Loucy (cell line): Measurements from ENCODE around the gene STAC.
"Not testable (repeated sequence)": the region's sequence is repeated elsewhere in the genome, so short reads cannot be mapped to it uniquely, and the experiment has no call there.

Experiments used
- H2AFZ ChIP-seq: fragments of 200-600 bp; sonication (generic); 2 replicates; pipeline ENCODE4 v1.6.0; 2016; ENCODE audit warnings: antibody characterized with exemption, mild to moderate bottlenecking, low read length, moderate library complexity
- H3F3A ChIP-seq: fragments of 200-600 bp; 2 replicates; pipeline ENCODE4 v1.6.0; 2016; ENCODE audit warnings: antibody characterized with exemption, low read depth, mild to moderate bottlenecking
- H3K27me3 ChIP-seq: fragments of 200-600 bp; sonication (generic); 2 replicates; pipeline ENCODE4 v1.6.1; 2014; ENCODE audit warnings: low read length, mild to moderate bottlenecking; ENCODE audit not compliant: insufficient read depth, poor library complexity, severe bottlenecking
- H3K36me3 ChIP-seq: fragments of 200-600 bp; sonication (generic); 2 replicates; pipeline ENCODE4 v1.6.1; 2016; ENCODE audit warnings: low read length; ENCODE audit not compliant: insufficient read depth
- H3K4me1 ChIP-seq: fragments of 200-600 bp; sonication (generic); 2 replicates; pipeline ENCODE4 v1.5.1; 2014; ENCODE audit warnings: low read length, mild to moderate bottlenecking; ENCODE audit not compliant: insufficient read depth, poor library complexity, severe bottlenecking
- H3K4me2 ChIP-seq: fragments of 200-600 bp; sonication (generic); 2 replicates; pipeline ENCODE4 v1.6.0; 2014; ENCODE audit warnings: antibody characterized with exemption, low read length, low read depth, mild to moderate bottlenecking; ENCODE audit not compliant: poor library complexity, severe bottlenecking
- H3K4me3 ChIP-seq: fragments of 200-600 bp; sonication (generic); 2 replicates; pipeline ENCODE4 v1.5.1; 2014; ENCODE audit warnings: low read length, mild to moderate bottlenecking, mixed read lengths; ENCODE audit not compliant: poor library complexity, severe bottlenecking
- H3K79me2 ChIP-seq: fragments of 200-600 bp; sonication (generic); 2 replicates; pipeline ENCODE4 v1.6.1; 2014; ENCODE audit warnings: low read length; ENCODE audit not compliant: insufficient read depth
- H3K9ac ChIP-seq: fragments of 200-600 bp; sonication (generic); 2 replicates; pipeline ENCODE4 v1.6.0; 2014; ENCODE audit warnings: mild to moderate bottlenecking, low read depth, low read length, moderate library complexity; ENCODE audit not compliant: poor library complexity, severe bottlenecking
- H3K9me2 ChIP-seq: fragments of 200-600 bp; sonication (generic); replicated peaks from 2 replicates; pipeline ENCODE4 v1.6.1; 2016; ENCODE audit warnings: low read depth, low read length, mixed read lengths
- H3K9me3 ChIP-seq: fragments of 200-600 bp; sonication (generic); 2 replicates; pipeline ENCODE4 v1.6.1; 2014; ENCODE audit warnings: mild to moderate bottlenecking, antibody characterized with exemption, low read length, low read depth; ENCODE audit not compliant: insufficient read depth
- H4K20me1 ChIP-seq: fragments of 200-600 bp; sonication (generic); 2 replicates; pipeline ENCODE4 v1.6.0; 2014; ENCODE audit warnings: antibody characterized with exemption, low read length, mild to moderate bottlenecking; ENCODE audit not compliant: insufficient read depth, poor library complexity, severe bottlenecking
- EZH2phosphoT487 ChIP-seq: fragments of 200-600 bp; IDR thresholded peaks from 2 replicates; pipeline ENCODE4 v1.6.1; 2018; ENCODE audit warnings: antibody characterized with exemption, mild to moderate bottlenecking, moderate library complexity, borderline replicate concordance
- TF ChIP-seq, protein P1 (sequence below): fragments of 200-600 bp; sonication (generic); conservative IDR thresholded peaks from 2 replicates; pipeline ENCODE4 v1.5.1; 2014; ENCODE audit warnings: mild to moderate bottlenecking, antibody characterized with exemption, low read length

Gene STAC

DNA sequence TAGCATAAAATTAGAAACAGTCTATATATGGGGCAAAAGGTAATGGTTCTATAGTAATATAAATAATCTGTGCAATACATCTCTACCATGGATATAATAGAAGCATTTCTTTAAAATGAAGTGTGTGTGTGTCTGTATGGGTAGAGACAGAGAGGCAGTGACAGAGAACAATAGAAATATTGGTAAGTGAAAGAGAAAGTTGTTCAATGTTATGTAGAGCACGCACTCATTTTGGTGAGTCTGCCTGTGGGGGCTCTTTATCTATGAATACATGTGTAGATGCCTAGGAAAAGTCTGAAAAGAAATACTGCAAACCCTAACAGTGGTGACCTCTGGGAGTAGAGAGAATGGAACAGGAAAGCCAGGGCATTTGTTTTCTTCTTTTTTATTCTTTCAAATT, 182.6 kb downstream of the STAC start:
- no peak overlapping the region for H3K4me3 ChIP-seq
- H3K4me1 ChIP-seq = peaks cover 9% of the 10 kb centered on the region
- H4K20me1 ChIP-seq = no peaks in the 10 kb centered on the region
- no peaks in the 10 kb centered on the region for H3K27me3 ChIP-seq
- no peaks in the 10 kb centered on the region for H3K36me3 ChIP-seq
- no peaks in the 10 kb centered on the region for H3K9me2 ChIP-seq
- no peak overlapping the region for H3K4me2 ChIP-seq
- H3K9ac ChIP-seq = no peak overlapping the region
- no peaks in the 10 kb centered on the region for H3K9me3 ChIP-seq
- no peaks in the 10 kb centered on the region for H3F3A ChIP-seq
- no peaks in the 10 kb centered on the region for H3K79me2 ChIP-seq
- TF ChIP-seq, protein P1, sequence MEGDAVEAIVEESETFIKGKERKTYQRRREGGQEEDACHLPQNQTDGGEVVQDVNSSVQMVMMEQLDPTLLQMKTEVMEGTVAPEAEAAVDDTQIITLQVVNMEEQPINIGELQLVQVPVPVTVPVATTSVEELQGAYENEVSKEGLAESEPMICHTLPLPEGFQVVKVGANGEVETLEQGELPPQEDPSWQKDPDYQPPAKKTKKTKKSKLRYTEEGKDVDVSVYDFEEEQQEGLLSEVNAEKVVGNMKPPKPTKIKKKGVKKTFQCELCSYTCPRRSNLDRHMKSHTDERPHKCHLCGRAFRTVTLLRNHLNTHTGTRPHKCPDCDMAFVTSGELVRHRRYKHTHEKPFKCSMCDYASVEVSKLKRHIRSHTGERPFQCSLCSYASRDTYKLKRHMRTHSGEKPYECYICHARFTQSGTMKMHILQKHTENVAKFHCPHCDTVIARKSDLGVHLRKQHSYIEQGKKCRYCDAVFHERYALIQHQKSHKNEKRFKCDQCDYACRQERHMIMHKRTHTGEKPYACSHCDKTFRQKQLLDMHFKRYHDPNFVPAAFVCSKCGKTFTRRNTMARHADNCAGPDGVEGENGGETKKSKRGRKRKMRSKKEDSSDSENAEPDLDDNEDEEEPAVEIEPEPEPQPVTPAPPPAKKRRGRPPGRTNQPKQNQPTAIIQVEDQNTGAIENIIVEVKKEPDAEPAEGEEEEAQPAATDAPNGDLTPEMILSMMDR = no peak
- no peak for TF ChIP-seq EZH2phosphoT487
- H2AFZ ChIP-seq = 0 out of 2 replicates have a peak overlapping the region, but pooled peaks have one; percentile 11

DNA sequence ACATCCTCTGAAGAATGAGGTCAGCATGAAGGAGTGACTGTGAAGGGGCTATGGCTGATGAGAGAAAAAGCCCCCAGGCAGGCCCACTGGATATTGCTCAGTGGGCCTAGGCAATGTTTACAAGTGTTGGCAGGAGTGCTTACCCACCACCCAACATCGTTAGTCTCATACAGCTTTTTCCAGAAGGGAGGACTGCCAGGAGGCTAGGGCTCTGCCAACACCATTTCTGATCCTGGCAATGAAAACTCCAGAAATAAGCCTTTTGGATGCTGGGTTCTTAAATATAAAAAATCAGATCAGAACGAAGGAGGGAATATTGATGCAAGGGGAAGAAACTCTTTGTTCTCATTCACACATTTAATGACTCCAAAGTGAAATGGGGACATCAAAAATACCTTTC, 194.9 kb downstream of the STAC start:
- Histone ChIP-seq H3K9me2 (no peaks in the 10 kb centered on the region), H3K9me3 (peaks cover 12% of the 10 kb centered on the region), H3K36me3 (no peaks in the 10 kb centered on the region), H3K79me2 (no peaks in the 10 kb centered on the region), H3K4me3 (no peak overlapping the region), H3K4me2 (no peak overlapping the region), H3K4me1 (no peaks in the 10 kb centered on the region), H3F3A (no peaks in the 10 kb centered on the region), H4K20me1 (no peaks in the 10 kb centered on the region), H2AFZ (no peak overlapping the region), H3K9ac (no peak overlapping the region), H3K27me3 (no peaks in the 10 kb centered on the region)
- TF ChIP-seq, protein P1 = no peak
- TF ChIP-seq EZH2phosphoT487 = no peak

DNA sequence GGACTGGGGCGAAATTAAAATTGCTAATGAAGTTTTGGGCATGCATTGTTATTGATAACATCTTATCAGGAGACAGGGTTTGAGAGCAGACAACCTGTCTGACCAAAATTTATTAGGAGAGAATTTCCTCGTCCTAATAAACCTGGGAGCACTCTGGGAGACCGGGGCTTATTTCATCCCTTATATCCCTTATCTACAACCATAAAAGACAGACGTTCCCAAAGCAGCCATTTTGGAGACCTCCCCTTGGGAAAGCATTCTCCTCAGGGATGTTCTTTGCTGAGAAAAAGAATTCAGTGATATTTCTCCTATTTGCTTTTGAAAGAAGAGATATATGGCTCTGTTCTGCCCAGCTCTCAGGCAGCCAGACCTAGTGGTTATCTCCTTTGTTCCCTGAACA, 198.1 kb downstream of the STAC start:
- H3K79me2 ChIP-seq = not testable (repeated sequence)

DNA sequence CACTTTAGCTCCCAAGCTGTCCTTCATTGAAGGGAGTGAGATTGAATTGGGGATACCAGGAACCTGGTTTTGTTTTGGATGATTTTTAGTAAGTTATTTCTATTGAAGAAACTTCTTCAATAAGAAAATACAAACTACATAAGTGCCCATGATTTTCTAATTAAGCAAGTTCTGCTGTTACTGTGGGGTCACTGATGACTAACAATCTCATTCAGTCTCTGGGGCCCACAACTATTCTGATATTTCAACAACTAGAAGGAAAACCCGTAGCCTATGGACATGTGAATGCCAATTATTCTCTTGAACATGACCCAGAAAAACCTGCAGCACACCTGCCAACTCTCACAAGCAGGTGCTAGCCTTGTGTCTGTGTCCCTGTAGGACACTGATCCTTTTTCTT, 199.4 kb downstream of the STAC start:
- no peaks in the 10 kb centered on the region for H3K79me2 ChIP-seq
- peaks cover 12% of the 10 kb centered on the region for H3K9me3 ChIP-seq
- H3K36me3 ChIP-seq = no peaks in the 10 kb centered on the region
- no peak overlapping the region for H3K9ac ChIP-seq
- H3K9me2 ChIP-seq = no peaks in the 10 kb centered on the region
- H2AFZ ChIP-seq = no peak overlapping the region
- no peak overlapping the region for H3K4me3 ChIP-seq
- H3K4me1 ChIP-seq = no peaks in the 10 kb centered on the region
- no peaks in the 10 kb centered on the region for H3F3A ChIP-seq
- H3K27me3 ChIP-seq = no peaks in the 10 kb centered on the region
- no peak for TF ChIP-seq EZH2phosphoT487
- TF ChIP-seq, protein P1 = no peak
- no peaks in the 10 kb centered on the region for H4K20me1 ChIP-seq
- no peak overlapping the region for H3K4me2 ChIP-seq

More for the DNA sequence above, 198.1 kb downstream of the STAC start:
- H3F3A ChIP-seq, H3K9me2 ChIP-seq, H3K4me3 ChIP-seq, H4K20me1 ChIP-seq, H3K4me1 ChIP-seq, H2AFZ ChIP-seq, H3K9ac ChIP-seq, H3K27me3 ChIP-seq, H3K4me2 ChIP-seq, H3K36me3 ChIP-seq: not testable (repeated sequence)
- peaks cover 12% of the 10 kb centered on the region for H3K9me3 ChIP-seq
